Naive thymus-derived CD4-positive, alpha-beta T cell (primary cell): Measurements from ENCODE around the gene NEU1. TPM values are rescaled to one million over a fixed set of nuclear protein-coding genes. Genes with fewer than 3 reads are reported as not detected.
"Not testable (repeated sequence)": the region's sequence is repeated elsewhere in the genome, so short reads cannot be mapped to it uniquely, and the experiment has no call there.

Experiments
- ATAC-seq: fragments of 150-1000 bp; cut with Tn5 transposase; 2 replicates; pipeline ENCODE4 v1.10.0; 2021; ENCODE audit warnings: mild to moderate bottlenecking, moderate library complexity
- CTCF ChIA-PET: fragments of 350-600 bp; sonication (Branson Sonifier 250); formaldehyde crosslinking; loops from one replicate; lab custom pipeline; 2021; ENCODE audit warnings: antibody characterized with exemption; lab: Charles Lee
- POLR2A ChIA-PET: fragments of 350-600 bp; sonication (Branson Sonifier 250); formaldehyde crosslinking; loops from one replicate; lab custom pipeline; 2021; ENCODE audit warnings: antibody characterized with exemption, inconsistent platforms; lab: Charles Lee
- DNase-seq, 9 donors: peaks; one replicate each; pipeline versions ENCODE4 v3.0.0 to v3.0.0-alpha.2; 2020 to 2022; ENCODE audit warnings: mixed read lengths in 1 of 9
- H3K27ac ChIP-seq: one replicate; pipeline ENCODE4 v1.7.0; 2013; ENCODE audit warnings: mild to moderate bottlenecking, low read depth, low read length, moderate library complexity
- H3K27me3 ChIP-seq, 2 donors: one replicate each; pipeline ENCODE4 v1.7.0; 2013; ENCODE audit warnings: low read length in 2 of 2, mild to moderate bottlenecking in 2 of 2, moderate library complexity in 2 of 2; ENCODE audit not compliant: control insufficient read depth in 2 of 2, insufficient read depth in 2 of 2
- H3K36me3 ChIP-seq, 3 experiments: 1 replicate in 2 of 3; 2 replicates in 1 of 3; pipeline ENCODE4 v1.7.0; 2013; ENCODE audit warnings: low read length in 3 of 3, mild to moderate bottlenecking in 3 of 3, moderate library complexity in 1 of 3; ENCODE audit not compliant: insufficient read depth in 3 of 3, control insufficient read depth in 2 of 3
- H3K4me1 ChIP-seq, 2 donors: one replicate each; pipeline ENCODE4 v1.7.0; 2013; ENCODE audit warnings: low read length in 2 of 2, mild to moderate bottlenecking in 2 of 2, moderate library complexity in 1 of 2; ENCODE audit not compliant: control insufficient read depth in 2 of 2, insufficient read depth in 2 of 2
- H3K4me3 ChIP-seq: 2 replicates; pipeline ENCODE4 v1.7.0; 2013; ENCODE audit warnings: mild to moderate bottlenecking, low read length
- H3K9me3 ChIP-seq, 3 experiments: 1 replicate in 2 of 3; 2 replicates in 1 of 3; pipeline ENCODE4 v1.7.0; 2013; ENCODE audit warnings: low read length in 3 of 3; ENCODE audit not compliant: control insufficient read depth in 2 of 3
- H3K27ac Mint-ChIP-seq, 9 donors: one replicate each; pipeline ENCODE4 v1.8.0; 2020 to 2022; ENCODE audit warnings: mixed read lengths in 9 of 9, mild to moderate bottlenecking in 8 of 9, moderate library complexity in 5 of 9, inconsistent platforms in 2 of 9
- H3K27me3 Mint-ChIP-seq, 5 donors: one replicate each; pipeline ENCODE4 v1.8.0; 2021 to 2022; ENCODE audit warnings: mixed read lengths in 5 of 5, mild to moderate bottlenecking in 1 of 5
- H3K36me3 Mint-ChIP-seq, 5 donors: one replicate each; pipeline ENCODE4 v1.8.0; 2020 to 2022; ENCODE audit warnings: mixed read lengths in 5 of 5, mild to moderate bottlenecking in 3 of 5, inconsistent platforms in 1 of 5
- H3K4me1 Mint-ChIP-seq, 7 donors: one replicate each; pipeline ENCODE4 v1.8.0; 2020 to 2022; ENCODE audit warnings: mixed read lengths in 7 of 7, mild to moderate bottlenecking in 3 of 7, inconsistent platforms in 1 of 7
- H3K4me3 Mint-ChIP-seq, 10 donors: one replicate each; pipeline ENCODE4 v1.8.0; 2020 to 2022; ENCODE audit warnings: mild to moderate bottlenecking in 10 of 10, mixed read lengths in 10 of 10, moderate library complexity in 6 of 10, inconsistent platforms in 2 of 10
- H3K9me3 Mint-ChIP-seq, 11 donors: one replicate each; pipeline ENCODE4 v1.8.0; 2020 to 2022; ENCODE audit warnings: mixed read lengths in 11 of 11, mild to moderate bottlenecking in 4 of 11, inconsistent platforms in 1 of 11, moderate library complexity in 1 of 11
- intact Hi-C, 2 donors: fragments of 100-400 bp; cut with micrococcal nuclease; formaldehyde crosslinking; loops; one replicate each; pipeline ENCODE4 v1.15.1; 2023
- polyA plus RNA-seq, 2 donors: library from polyadenylated mRNA; unstranded; fragments of 300-500 nt; fragmentation: Illumina TruSeq; gene quantifications; one replicate each; pipeline ENCODE4 v1.2.3, GENCODE V29; 2021
- total RNA-seq, 6 experiments: library from RNA in 5 of 6; stranded (reverse) in 5 of 6; gene quantifications; 1 replicate in 5 of 6; 2 replicates in 1 of 6; pipeline ENCODE4 v1.2.3 and lab custom pipeline; 2021 to 2026

The NEU1 gene
- total and polyA plus RNA-seq, 7 experiments from 2014 or later: 13.6 to 35.0 (median 19.9) TPM

DNA sequence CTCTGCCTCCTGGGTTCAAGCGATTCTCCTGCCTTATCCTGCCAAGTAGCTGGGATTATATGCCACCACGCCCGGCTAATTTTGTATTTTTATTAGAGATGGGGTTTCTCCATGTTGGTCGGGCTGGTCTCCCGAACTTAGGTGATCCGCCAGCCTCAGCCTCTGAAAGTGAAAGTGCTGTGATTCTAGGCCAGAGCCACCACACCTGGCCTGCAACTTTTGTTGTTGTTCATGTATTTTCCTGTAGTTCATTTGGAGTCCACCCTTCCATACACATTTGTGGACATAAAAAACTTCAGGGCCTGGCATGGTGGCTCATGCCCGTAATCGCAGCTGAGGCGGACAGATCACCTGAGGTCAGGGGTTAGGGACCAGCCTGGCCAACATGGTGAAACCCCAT, 20.6 kb downstream of the NEU1 start:
- Histone ChIP-seq H3K9me3 (no peaks in the 10 kb centered on the region), H3K36me3 (peaks cover 0 to 43% (median 14%) of the 10 kb centered on the region in 3 experiments), H3K4me1 (peaks cover 17 to 22% of the 10 kb centered on the region in 2 donors), H3K27me3 (no peaks in the 10 kb centered on the region), H3K4me3 (no peak overlapping the region), H3K27ac (no peak overlapping the region)
- H3K36me3 Mint-ChIP-seq: peaks cover 0 to 29% (median 17%) of the 10 kb centered on the region in 5 donors
- DNase-seq: no peak
- peak overlapping the region in 2 of 9 donors; percentile 29 to 52 for H3K27ac Mint-ChIP-seq
- no peaks in the 10 kb centered on the region for H3K9me3 Mint-ChIP-seq
- no peak for ATAC-seq
- H3K27me3 Mint-ChIP-seq: no peaks in the 10 kb centered on the region
- intact Hi-C loops: no loop called here
- peaks cover 14 to 20% (median 18%) of the 10 kb centered on the region in 7 donors for H3K4me1 Mint-ChIP-seq
- no peak overlapping the region for H3K4me3 Mint-ChIP-seq
- POLR2A ChIA-PET: interaction anchor here (1.2 kb wide), 1 partner anchor 9 kb away, joined by 3 read pairs; no protein-coding TSS in a partner anchor
- CTCF ChIA-PET: no interaction called here

DNA sequence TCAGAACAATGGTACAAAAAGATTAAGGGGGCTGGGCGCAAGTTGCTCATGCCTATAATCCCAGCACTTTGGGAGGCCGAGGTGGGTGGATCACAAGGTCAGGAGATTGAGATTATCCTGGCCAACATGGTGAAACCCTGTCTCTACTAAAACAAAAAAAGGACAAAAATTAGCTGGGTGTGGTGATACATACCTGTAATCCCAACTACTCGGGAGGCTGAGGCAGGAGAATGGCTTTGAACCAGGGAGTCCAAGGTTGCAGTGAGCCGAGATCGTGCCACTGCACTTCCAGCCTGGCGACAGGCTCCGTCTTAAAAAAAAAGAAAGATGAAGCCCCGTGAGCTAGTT, 22.9 kb downstream of the NEU1 start:
- not testable (repeated sequence) for ATAC-seq, DNase-seq, H3K9me3 Mint-ChIP-seq, H3K27me3 Mint-ChIP-seq, H3K27ac ChIP-seq, H3K27me3 ChIP-seq, H3K9me3 ChIP-seq, H3K4me3 ChIP-seq
- ChIA-PET POLR2A (interaction anchor here (0.6 to 2.1 kb wide), 6 partner anchors 9 to 179 kb away, joined by 3 to 12 read pairs (median 3); partner anchors contain the start of gene NEU1), CTCF (interaction anchor here (1.6 to 2.1 kb wide), 2 partner anchors 188 to 241 kb away, joined by 3 to 8 read pairs; no protein-coding TSS in a partner anchor)
- H3K36me3 Mint-ChIP-seq: peaks cover 3 to 39% (median 24%) of the 10 kb centered on the region in 5 donors
- intact Hi-C loops: loop anchor here (5.0 to 10.0 kb wide), 4 partner anchors 118 to 1015 kb away; partner anchors contain the start of genes MICA (in 1 of the 2), MICB (in 1 of the 2), NELFE (in 1 of the 2) and PSMB9 (in 1 of the 2)
- peaks cover 30 to 34% of the 10 kb centered on the region in 2 donors for H3K4me1 ChIP-seq
- peak overlapping the region in 3 of 9 donors; percentile 2 to 52 (median 13) for H3K27ac Mint-ChIP-seq
- peaks cover 26 to 40% (median 34%) of the 10 kb centered on the region in 7 donors for H3K4me1 Mint-ChIP-seq
- peaks cover 0 to 50% (median 14%) of the 10 kb centered on the region in 3 experiments for H3K36me3 ChIP-seq
- H3K4me3 Mint-ChIP-seq: peak overlapping the region in 2 of 10 donors; percentile 26 to 37

DNA sequence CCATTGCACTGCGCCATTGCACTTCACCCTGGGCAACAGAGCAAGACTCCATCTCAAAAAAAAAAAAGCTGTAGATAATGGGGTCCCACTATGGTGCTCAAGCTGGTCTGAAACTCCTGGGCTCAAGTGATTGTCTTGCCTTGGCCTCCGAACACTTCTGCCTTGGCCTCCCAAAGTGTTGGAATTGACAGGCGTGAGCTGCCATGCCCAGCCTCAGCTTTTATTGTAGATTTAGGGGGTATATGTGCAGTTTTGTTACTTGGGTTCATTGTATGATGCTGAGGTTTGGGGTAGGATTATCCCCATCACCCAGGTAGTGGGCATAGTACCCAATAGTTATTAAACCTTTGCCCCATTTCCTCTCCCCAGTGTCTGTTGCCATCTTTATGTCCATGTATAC, 23.7 kb downstream of the NEU1 start:
- DNase-seq (no peak), ATAC-seq (no peak)
- Mint-ChIP-seq H3K9me3 (no peaks in the 10 kb centered on the region), H3K4me1 (peaks cover 26 to 47% (median 38%) of the 10 kb centered on the region in 7 donors), H3K36me3 (peaks cover 3 to 40% (median 24%) of the 10 kb centered on the region in 5 donors), H3K4me3 (peak overlapping the region in 9 of 10 donors; percentile 0 to 58 (median 27)), H3K27ac (peak overlapping the region in 6 of 9 donors; percentile 13 to 78 (median 56)), H3K27me3 (no peaks in the 10 kb centered on the region)
- Histone ChIP-seq H3K36me3 (peaks cover 0 to 53% (median 14%) of the 10 kb centered on the region in 3 experiments), H3K4me1 (peaks cover 30 to 34% of the 10 kb centered on the region in 2 donors), H3K4me3 (no peak overlapping the region), H3K9me3 (no peaks in the 10 kb centered on the region), H3K27me3 (no peaks in the 10 kb centered on the region), H3K27ac (peak overlapping the region; percentile 25)
- ChIA-PET CTCF (interaction anchor here (1.6 to 2.1 kb wide), 2 partner anchors 187 to 240 kb away, joined by 3 to 8 read pairs; no protein-coding TSS in a partner anchor), POLR2A (interaction anchor here (0.6 to 2.1 kb wide), 9 partner anchors 9 to 1342 kb away, joined by 3 to 12 read pairs (median 3); partner anchors contain the start of genes BAG6, NELFE, NEU1 and SKIC2)
- intact Hi-C loops: loop anchor here (5.0 to 10.0 kb wide), 4 partner anchors 118 to 1016 kb away; partner anchors contain the start of genes MICA (in 1 of the 2), MICB (in 1 of the 2), NELFE (in 1 of the 2) and PSMB9 (in 1 of the 2)

DNA sequence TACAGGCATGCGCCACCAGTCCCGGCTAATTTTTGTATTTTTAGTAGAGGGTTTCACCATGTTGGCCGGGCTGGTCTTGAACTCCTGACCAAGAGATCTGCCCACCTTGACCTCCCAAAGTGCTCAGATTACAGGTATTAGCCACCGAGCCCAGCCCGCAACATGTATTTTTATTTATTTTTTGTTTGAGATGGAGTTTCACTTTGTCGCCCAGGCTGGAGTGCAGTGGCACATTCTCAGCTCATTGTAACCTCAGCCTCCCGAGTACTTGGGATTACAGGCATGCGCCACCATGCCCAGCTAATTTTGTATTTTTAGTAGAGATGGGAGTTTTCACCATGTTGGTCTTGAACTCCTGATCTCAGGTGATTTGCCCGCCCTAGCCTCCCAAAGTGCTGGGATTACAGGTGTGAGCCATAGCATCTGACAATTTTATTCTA, 24.5 kb downstream of the NEU1 start:
- not testable (repeated sequence) for H3K9me3 Mint-ChIP-seq, H3K9me3 ChIP-seq, H3K4me3 ChIP-seq, DNase-seq, ATAC-seq, H3K27me3 ChIP-seq, H3K27me3 Mint-ChIP-seq
- Mint-ChIP-seq H3K4me1 (peaks cover 26 to 47% (median 39%) of the 10 kb centered on the region in 7 donors), H3K27ac (peak overlapping the region in 4 of 9 donors; percentile 97 to 100 (median 100)), H3K36me3 (peaks cover 3 to 40% (median 24%) of the 10 kb centered on the region in 5 donors), H3K4me3 (peak overlapping the region in 9 of 10 donors; percentile 13 to 99 (median 99))
- H3K27ac ChIP-seq: peak overlapping the region; percentile 92
- H3K4me1 ChIP-seq: peaks cover 34% of the 10 kb centered on the region in 2 donors
- H3K36me3 ChIP-seq: peaks cover 0 to 53% (median 14%) of the 10 kb centered on the region in 3 experiments
- intact Hi-C loops: loop anchor here (5.0 to 10.0 kb wide), 4 partner anchors 119 to 1017 kb away; partner anchors contain the start of genes MICA (in 1 of the 2), MICB (in 1 of the 2), NELFE (in 1 of the 2) and PSMB9 (in 1 of the 2)
- ChIA-PET POLR2A (interaction anchor here (0.6 to 2.1 kb wide), 7 partner anchors 8 to 1731 kb away, joined by 3 to 12 read pairs (median 3); partner anchors contain the start of genes BAG6, NELFE, NEU1 and SKIC2), CTCF (interaction anchor here (2.1 kb wide), 1 partner anchor 240 kb away, joined by 8 read pairs; no protein-coding TSS in a partner anchor)

DNA sequence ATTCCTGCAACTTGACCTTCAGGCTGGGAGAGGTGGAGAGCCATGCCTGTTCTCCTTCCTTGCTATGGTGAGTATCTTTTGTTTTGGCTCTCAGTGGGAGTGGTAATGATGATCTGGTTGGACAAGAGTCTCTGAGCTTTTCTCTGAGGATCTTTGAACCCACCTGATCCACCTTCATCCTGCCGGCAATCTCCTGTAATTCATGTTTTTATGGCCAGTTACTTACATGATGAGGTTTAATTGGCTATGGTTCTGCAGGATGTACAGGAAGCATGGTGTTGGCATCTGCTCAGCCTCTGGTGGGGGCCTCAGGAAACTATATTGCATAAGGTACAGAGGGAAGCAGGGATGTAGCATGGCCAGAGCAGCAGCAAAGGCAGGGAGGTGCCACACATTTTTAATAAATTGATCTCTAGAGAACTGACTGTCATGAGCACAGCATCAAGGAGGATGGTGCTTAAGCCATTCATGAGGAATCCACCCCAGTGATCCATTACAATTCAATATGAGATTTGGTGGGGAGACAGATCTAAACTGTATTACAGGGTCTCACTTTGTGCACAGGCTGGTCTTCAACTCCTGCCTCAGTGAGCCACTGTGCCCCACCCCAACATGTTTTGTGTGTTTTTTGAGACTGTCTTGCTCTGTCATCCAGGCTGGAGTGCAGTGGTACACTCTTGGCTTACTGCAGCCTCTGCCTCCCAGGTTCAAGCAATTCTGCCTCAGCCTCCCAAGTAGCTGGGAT, 25.1 kb downstream of the NEU1 start:
- peaks cover 3 to 40% (median 24%) of the 10 kb centered on the region in 5 donors for H3K36me3 Mint-ChIP-seq
- H3K4me3 ChIP-seq: peak overlapping the region; percentile 56
- DNase-seq: no peak

More for the DNA sequence above, 25.1 kb downstream of the NEU1 start:
- no peaks in the 10 kb centered on the region for H3K27me3 ChIP-seq
- intact Hi-C loops: loop anchor here (5.0 to 10.0 kb wide), 4 partner anchors 120 to 1017 kb away; partner anchors contain the start of genes MICA (in 1 of the 2), MICB (in 1 of the 2), NELFE (in 1 of the 2) and PSMB9 (in 1 of the 2)
- peak overlapping the region; percentile 91 to 100 (median 99) for H3K27ac Mint-ChIP-seq
- H3K27me3 Mint-ChIP-seq: no peaks in the 10 kb centered on the region
- peak overlapping the region; percentile 92 for H3K27ac ChIP-seq
- POLR2A ChIA-PET: interaction anchor here (0.6 to 1.5 kb wide), 10 partner anchors 7 to 1732 kb away, joined by 3 to 7 read pairs (median 4); partner anchors contain the start of genes ABHD16A, DDX39B, LSM2 and LTA
- CTCF ChIA-PET: interaction anchor here (0.5 to 1.7 kb wide), 3 partner anchors 25 to 476 kb away, joined by 3 to 7 read pairs (median 4); partner anchors contain the start of gene NEU1
- peaks cover 0 to 53% (median 14%) of the 10 kb centered on the region in 3 experiments for H3K36me3 ChIP-seq
- ATAC-seq: no peak
- H3K4me3 Mint-ChIP-seq: peak overlapping the region; percentile 84 to 99 (median 99)
- no peaks in the 10 kb centered on the region for H3K9me3 Mint-ChIP-seq
- H3K4me1 ChIP-seq: peaks cover 34% of the 10 kb centered on the region in 2 donors
- H3K4me1 Mint-ChIP-seq: peaks cover 26 to 47% (median 39%) of the 10 kb centered on the region in 7 donors
- no peaks in the 10 kb centered on the region for H3K9me3 ChIP-seq
